HG03066 (cell line): ENCODE measurements around the gene DEFB124.
"Not testable (repeated sequence)": the region's sequence is repeated elsewhere in the genome, so short reads cannot be mapped to it uniquely, and the experiment has no call there.

Experiments used
- ATAC-seq: cut with Tn5 transposase; IDR thresholded peaks from one replicate; pipeline ENCODE4 v1.9.1; 2021; ENCODE audit warnings: low read depth; ENCODE audit not compliant: unreplicated experiment

Gene DEFB124, protein sequence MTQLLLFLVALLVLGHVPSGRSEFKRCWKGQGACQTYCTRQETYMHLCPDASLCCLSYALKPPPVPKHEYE

DNA sequence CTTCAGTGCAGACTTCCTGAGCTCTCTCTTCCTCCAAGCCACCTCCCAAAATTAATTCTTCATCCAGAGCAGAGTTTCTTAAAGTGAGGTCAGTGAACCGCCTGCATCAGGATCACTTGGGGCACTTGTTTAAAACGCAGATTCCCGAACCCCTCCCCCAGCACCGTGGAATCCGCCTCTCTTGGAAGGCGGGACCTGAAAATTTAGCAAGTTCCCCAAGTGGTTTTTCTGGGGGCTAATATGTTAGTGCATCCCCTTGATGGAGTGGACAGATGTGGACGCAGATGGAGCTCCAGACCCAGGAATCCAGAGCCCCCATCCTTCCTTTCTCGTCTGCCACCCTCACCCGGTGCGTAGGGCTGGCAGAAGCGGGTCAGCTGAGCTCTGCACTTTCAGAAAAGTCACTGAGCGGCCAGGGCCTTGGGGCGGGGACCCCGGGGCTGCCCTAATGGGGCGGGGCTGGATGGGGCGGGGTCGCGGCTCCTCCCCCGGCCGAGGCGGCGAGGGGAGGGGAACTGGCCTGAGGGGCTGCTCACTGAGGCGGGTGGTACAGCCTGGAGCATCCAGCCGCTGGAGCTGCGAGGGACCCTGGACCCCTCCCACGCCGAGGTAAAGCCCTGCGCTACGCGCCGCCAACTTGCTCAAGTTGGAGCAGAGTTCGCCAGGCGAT, at the start of gene DEFB124, which contains the start of gene REM1:
DEFB124 (minus strand) TSS at position 370 of the 670 bp plus-strand sequence. CDS start 2,114 bp downstream, outside the sequence.
REM1 (plus strand) TSS at position 531 of the 670 bp plus-strand sequence. CDS start 1,158 bp downstream, outside the sequence.
- no peak for ATAC-seq

DNA sequence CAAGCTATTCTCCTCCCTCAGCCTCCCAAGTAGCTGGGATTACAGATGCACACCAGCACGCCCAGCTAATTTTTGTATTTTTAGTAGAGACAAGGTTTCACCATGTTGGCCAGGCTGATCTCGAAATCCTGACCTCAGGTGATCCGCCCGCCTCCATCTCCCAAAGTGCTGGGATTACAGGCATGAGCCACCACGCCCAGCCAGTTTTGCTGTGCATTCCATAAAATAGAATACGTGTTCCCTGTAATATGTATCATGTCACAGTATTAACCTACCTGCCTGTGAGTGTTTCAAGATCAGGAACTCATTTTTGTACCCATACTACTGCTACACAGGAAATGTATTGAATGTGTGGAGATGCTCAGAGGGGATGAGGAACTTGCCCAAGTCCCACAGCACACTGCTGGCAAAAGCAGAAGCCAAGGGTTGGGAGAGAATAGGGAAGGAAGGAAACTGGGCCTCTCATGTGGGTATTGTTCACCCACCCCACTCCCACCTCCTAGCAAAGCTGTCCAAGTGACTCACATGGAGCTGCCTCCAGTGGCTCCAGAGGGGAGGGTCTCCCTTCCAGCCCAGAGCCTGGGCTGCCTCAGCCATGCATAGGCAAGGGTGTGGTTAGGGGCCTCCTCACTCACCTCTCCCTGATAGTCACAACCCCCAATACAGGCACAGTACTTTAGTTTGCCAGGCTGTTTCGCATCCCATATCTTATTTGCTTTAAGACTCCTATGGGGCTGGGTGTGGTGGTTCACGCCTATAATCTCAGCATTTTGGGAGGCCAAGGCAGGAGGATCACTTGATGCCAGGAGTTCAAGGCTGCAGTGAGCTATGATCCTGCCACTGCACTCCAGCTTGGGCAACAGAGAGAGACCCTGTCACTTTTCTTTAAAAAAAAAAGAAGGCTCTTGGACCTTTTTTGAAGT, 48.7 kb upstream of the DEFB124 start:
- ATAC-seq = no peak

DNA sequence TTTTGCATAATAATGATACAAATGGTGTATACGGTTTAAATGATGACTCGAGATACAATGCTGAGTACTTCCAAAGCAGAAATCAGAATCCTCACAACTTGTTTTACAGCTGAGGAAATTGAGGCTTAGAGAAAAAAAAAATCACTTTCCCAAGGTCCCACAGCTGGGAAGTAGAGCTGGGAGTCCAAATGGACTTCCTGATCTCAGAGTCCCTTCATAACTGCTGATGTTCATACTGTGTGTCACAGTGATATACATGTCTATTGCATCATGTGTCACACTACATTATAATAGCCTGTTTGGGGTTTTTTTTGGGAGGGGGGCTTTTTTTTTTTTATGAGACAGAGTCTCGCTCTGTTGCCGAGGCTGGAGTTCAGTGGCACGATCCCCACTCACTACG, 47.8 kb upstream of the DEFB124 start:
- ATAC-seq = no peak

DNA sequence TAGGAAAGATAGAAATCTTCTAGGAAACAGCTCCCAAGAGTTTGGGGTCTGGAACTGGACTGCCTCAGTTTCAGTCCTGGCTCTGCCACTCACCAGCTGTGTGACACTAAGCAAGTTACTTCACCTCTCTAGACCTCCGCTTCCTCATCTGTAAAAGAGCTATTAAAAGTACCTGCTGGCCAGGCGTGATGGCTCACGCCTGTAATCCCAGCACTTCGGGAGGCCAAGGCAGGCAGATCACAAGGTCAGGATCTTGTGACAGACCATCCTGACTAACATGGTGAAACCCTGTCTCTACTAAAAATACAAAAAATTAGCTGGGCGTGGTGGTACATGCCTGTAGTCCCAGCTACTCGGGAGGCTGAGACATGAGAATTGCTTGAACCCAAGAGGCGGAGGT, 46.3 kb upstream of the DEFB124 start:
- ATAC-seq = not testable (repeated sequence)

DNA sequence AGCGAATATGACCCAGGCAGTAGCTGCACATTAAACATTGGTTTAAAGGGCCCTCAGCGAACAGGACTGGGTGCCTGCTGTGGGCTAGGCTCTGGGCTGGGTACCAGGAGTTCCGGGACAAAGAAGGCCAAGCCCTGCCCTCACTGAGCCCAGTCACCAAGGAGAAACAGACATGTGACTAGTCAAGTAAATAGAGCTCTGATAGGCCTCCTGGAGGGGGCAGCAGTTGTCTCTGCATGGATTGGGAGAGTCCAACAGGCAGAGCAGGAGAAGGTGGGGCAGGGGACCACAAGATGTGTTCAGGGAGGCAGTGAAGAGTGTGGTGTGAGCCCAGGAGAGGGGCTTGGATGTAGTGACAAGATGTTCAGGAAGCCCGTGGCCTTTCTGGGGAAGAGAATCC, 42.4 kb upstream of the DEFB124 start:
- ATAC-seq = no peak

DNA sequence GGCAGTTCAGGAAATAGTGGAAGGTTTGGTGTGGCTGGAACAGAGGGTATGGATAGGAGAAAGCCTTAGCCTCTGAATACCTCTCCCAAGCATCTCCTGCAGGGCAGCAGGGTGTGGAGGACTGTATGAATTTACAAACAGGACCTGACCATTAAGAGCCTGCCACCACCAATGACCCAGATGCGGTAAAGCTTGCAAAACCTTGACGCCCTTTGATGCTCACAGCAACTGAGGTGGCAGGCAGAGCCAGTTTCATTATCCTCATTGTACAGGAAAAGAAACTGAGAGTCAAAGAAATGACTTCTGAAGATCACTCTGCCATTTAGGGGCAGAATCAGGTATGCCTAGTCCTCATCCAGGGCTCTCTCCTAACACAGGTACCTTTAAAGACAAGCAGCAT, 41.7 kb upstream of the DEFB124 start:
- no peak for ATAC-seq

DNA sequence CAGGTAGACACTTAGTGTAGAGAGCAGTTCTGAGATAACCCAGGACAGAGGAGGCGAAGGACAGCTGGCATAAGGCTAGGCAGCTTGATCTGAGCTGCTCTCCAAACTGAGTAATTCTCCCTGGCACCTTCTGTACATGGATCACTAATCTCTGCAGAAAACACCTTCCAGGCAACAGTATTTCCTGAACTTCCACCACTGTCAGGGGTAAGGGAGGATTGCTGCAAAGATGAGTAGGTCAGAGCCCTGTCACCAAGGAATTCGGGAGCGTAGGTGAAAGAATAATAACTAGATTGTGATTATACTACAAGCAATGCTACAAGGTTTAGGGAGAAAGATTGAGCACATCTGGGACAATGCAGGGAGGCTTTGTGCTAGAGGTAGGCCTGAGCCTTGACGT, 41.2 kb upstream of the DEFB124 start:
- ATAC-seq = no peak

DNA sequence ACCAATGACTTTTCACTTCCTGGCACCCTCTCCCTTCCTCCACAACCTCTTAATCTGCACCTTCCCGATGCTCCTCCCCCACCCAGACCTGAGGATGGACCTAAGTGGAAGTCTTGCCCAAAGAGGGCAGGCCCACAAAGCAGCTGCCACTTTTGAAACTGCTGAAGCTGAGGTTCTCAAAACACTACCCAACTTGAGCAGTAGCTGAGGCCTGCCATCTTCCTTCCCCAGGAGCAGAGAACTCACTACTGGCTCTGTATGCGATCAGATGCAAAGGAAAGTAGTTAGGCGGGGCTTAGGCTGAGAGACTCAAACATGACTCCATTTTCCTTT, 40.8 kb upstream of the DEFB124 start:
- ATAC-seq = no peak

DNA sequence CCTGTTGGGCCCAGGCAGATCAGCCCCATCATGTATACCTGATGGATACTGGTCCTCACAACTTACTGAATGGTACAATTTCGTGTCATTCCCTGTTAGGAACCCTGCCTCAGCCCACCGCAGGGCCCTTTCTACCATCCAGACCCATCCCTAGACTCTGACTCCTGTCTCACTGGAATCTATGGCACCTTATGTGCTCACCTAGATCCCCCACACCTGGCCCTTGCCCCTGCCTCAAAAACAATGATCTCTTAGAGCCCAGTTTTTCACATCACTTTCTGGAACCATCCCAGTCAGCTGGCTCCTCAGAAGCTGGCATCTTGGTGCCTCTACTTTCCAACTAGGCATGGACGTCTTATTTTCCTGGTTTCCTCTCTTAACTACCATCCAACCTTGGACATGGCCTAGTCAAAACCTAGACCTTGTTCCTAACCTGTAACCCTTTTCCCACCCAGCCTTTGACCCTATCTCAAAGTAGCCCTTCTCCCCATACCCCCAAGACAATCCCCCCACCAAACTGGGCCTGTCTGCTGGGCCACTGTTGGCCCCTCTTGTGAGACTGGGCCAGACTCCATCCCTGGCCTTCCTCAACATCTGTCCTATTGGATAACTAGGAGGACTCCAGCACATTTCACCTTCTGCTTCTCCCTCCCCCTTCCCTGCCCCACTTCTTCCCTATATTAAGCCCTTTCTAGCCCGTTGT, 40.3 kb upstream of the DEFB124 start:
- ATAC-seq = no peak

DNA sequence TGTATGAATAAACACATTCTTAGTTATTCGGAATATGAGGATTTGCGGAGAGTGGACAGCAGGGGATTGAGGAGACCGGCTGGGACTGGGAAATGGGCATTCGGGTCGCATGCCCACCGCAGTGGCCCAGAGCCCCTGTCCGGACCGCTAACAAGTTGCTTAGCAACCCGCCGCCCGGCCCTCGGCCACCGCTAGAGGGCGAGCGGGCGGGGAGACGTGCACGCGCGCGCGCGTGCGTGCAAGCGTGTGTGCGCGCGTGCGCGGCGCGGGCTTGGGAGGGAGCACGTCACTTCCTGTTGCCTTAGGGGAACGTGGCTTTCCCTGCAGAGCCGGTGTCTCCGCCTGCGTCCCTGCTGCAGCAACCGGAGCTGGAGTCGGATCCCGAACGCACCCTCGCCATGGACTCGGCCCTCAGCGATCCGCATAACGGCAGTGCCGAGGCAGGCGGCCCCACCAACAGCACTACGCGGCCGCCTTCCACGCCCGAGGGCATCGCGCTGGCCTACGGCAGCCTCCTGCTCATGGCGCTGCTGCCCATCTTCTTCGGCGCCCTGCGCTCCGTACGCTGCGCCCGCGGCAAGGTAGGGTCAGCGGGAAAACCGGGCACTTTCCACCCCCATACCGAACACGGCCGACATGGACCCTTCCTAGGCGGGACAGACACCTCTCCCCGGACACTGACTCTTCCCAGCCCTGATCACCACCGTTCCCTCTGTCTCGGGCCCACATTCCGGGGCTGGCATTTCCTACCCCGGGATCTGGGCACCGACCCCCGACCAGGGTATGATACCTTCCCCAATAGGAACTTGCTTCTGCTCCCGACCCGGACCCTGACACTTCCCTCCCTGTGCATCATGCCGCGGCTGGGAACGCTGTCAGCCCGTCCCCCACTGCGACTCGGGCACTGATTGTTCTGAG, 39.5 kb upstream of the DEFB124 start, which contains the start of gene HM13:
HM13 (plus strand) TSS at position 289 of the 918 bp plus-strand sequence; CDS start at position 399, 110 bp downstream.
- peak; percentile 77 for ATAC-seq

DNA sequence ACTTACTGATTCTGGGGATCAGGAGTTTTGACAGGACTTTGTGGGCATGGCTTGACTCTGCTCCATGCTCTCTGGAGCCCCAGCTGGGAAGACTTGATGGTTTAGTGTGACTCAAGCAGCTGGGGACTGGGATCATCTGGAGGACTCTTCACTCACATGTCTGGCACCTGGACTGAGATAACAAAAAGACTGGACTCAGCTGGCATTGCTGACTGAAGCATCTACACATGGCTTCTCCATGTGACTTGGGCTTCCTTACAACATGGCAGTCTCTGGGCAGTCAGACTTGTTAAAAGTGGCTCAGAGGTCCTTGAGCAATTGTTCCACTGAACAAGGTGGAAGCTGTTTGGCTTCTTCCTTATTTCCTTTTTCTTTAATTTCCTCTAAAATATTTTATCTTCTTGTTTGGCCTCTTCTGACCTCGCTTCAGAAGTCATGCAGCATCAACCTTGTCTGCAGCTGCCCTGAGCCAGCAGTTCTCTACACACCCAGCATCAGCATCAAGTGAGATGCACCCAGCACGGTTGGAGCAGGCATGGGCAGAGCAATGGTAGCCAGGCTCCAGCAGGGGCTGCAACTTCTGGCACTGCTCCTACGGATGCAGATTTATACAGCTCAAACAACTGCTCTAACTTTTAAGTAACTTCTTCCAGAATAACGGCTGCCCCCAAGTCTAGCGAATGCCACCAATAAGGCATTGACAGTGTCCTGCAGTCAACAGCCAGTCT, 33.8 kb upstream of the DEFB124 start:
- ATAC-seq = no peak

DNA sequence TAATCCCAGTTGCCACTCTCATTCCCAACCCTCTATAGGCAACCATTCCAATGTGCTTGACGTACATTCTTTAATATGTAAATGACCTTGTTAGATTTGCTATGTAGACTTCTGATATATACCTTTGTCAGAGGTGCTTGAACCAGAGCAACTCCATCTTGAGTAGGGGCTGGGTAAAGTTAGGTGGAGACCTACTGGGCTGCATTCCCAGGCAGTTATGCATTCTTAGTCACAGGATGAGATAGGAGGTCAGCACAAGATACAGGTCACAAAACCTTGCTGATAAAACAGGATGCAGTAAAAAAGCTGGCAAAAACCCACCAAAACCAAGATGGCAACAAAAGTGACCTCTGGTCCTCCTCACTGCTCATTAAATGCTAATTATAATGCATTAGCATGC, 31.0 kb upstream of the DEFB124 start:
- no peak for ATAC-seq

DNA sequence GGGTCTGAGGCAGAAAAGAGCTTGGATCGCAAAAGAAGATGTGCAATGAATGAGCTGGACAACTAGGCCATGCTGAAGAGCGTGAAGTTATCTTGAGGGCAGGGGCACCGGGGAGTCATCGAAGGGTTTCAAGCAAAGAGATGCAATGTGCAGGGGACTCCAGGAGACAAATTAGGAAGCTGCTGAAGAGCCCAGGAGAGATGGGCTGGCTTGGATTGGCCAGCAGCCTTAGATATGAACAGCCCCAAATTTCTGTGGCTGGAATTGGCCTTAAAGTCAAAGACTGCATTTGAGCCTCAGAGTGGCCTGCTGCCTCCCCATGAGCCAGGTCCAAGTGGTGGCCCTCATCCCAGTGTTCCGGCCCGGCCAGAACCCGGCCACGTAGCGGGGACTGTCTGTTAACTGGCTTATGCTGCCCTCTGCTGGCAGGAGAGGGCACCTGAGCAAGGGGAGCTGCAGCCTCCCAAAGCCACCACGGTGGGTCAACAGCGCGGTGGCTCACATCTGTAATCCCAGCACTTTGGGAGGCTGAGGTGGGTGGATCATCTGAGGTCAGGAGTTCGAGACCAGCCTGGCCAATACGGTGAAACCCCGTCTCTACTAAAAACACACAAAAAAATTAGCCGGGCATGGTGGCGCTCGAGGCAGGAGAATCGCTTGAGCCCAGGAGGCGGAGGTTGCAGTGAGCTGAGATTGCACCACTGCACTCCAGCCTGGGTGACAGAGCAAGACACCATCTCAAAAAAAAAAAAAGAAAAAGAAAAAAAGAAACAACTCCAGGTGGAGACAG, 28.2 kb upstream of the DEFB124 start:
- ATAC-seq = peak; percentile 89

DNA sequence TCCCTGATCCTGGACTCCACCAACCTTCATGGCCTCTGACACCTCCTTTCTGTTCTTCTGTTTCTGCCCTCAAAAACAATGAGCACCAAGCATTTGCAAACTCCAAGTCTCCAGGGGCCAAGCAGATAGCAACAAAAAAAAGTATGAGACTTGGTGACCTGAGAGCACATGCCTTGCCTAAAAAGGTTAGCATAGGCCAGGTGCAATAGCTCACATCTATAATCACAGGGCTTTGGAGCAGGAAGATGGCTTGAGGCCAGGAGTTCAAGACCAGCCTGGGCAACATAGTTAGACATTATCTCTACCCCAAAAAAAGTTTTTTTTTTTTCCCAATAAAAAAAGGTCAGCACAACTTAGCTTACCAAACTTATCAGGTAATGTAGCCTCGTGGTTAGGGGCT, 25.6 kb upstream of the DEFB124 start:
- ATAC-seq = no peak

DNA sequence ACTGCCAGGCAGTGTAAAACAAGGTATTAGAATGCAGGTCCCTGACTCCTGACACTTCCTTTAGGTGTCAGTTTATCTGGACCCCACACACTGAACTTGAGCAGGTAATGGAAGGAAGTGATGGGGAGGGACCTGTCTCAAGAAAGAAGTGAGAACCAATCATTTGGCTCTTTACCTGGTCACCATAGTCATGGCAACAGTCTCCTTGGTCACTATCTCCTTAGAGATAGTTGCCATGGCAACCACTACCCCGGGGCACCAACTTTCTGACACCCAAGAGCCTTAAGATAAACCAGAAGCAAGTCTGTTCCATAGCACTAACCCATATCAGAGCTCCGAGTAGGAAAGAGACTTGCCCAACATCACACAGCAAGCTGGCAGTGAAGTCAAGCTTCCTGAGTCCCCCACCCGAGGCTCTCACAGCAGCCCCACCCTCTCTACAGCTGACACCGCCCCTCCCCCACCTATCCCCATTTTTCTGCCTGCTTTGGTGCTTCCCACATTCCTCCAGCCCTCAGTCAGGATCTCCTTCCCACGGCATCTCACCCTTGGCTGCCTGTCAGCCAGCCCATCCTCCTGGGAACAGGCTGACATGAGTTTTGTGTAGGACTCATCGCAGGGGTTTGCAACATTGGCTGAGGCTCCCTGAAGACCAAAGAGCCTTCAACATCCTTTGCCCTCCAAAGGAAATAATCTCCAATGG, 23.1 kb upstream of the DEFB124 start:
- no peak for ATAC-seq

DNA sequence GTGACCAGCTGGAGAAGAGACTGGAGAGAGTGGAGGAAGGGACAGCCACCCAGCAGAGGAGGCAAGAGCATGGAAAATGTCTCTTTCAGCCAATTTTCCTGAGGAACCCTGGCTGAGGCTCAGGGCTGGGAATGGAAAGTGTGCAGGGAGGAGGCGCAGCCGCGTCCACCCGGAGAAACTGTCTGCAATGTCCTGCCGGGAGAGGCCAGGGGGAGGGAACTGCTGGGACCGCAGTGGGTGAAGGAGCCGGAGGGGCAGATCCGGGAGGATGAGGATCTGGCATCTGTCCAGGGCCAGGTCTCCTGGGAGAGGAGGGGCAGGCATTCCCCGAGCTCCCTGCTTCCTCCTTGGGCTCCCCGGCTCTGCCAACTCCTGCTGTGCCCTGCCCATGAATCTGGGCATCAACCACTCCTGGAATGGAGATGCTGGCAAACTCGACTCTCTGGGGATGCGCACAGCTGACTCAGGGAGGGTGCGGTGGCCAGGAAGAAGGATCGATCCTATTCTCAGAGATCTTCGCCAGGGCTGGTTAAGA, 21.9 kb upstream of the DEFB124 start:
- no peak for ATAC-seq

DNA sequence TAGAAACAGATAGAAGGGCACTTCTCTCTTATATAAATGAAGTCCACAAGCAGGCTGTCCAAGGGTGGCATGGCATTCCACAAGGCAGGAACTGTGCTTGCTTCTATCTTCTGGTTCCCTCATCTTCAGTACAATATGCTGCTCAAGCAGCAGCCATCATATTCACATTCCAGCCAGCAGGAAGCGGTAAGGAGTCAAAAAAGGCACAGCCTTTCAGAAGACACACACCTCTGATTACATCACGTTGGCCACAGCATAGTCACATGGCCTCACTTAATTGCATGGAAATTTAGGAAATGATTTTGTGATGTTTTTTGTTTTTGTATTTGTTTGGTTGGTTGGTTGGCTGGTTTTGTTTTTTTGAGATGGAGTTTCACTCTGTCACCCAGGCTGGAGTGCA, 19.2 kb upstream of the DEFB124 start:
- ATAC-seq = no peak

DNA sequence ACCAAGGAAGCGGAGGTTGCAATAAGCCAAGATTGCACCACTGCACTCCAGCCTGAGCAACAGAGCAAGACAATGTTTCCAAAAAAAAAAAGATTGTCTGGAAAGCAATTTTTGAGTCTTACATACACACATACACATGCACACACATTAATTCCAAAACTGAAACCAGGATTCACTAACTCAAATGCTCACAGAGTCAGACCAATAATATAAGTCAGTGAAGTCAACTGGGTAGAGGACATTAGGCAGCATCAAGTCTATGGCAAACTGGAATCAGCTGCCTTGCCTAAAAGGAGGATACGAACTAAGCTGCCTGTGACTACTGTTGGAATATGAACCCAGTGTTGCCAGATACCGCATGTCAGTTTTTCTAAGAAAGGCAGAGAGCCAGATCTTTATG, 15.8 kb upstream of the DEFB124 start:
- ATAC-seq = no peak
